Spleen (tissue), 11 donors: ENCODE results near the gene VRK3. TPM values are rescaled to one million over a fixed set of nuclear protein-coding genes. Genes with fewer than 3 reads are reported as not detected.

Experiments
- DNase-seq: peaks from one replicate; pipeline ENCODE4 v3.0.0-alpha.2; 2020
- H3K27ac ChIP-seq, 8 donors: fragments of 200-600 bp; sonication (generic) in 7 of 8; 1 replicate in 4 of 8; 2 replicates in 4 of 8; pipeline versions ENCODE4 v1.5.0 to v1.8.0; 2016 to 2021; ENCODE audit warnings: inconsistent platforms in 4 of 8, mild to moderate bottlenecking in 4 of 8, moderate library complexity in 1 of 8
- H3K27me3 ChIP-seq, 7 donors: fragments of 200-600 bp; sonication (generic) in 6 of 7; replicated peaks in 1 of 7; 1 replicate in 4 of 7; 2 replicates in 3 of 7; pipeline versions ENCODE4 v1.5.0 to v1.8.0; 2016 to 2021; ENCODE audit warnings: inconsistent platforms in 3 of 7, mild to moderate bottlenecking in 1 of 7
- H3K36me3 ChIP-seq, 6 donors: fragments of 200-600 bp; sonication (generic) in 5 of 6; 1 replicate in 4 of 6; 2 replicates in 2 of 6; pipeline versions ENCODE4 v1.5.0 to v1.8.0; 2016 to 2021; ENCODE audit warnings: inconsistent platforms in 2 of 6
- H3K4me1 ChIP-seq, 6 donors: fragments of 200-600 bp; sonication (generic) in 5 of 6; 1 replicate in 3 of 6; 2 replicates in 3 of 6; pipeline versions ENCODE4 v1.5.0 to v1.8.0; 2016 to 2021; ENCODE audit warnings: inconsistent platforms in 3 of 6
- H3K4me3 ChIP-seq, 8 donors: fragments of 200-600 bp; sonication (generic) in 7 of 8; 1 replicate in 4 of 8; 2 replicates in 4 of 8; pipeline versions ENCODE4 v1.5.0 to v1.8.0; 2016 to 2021; ENCODE audit warnings: inconsistent platforms in 4 of 8, mild to moderate bottlenecking in 4 of 8, moderate library complexity in 2 of 8
- H3K9me3 ChIP-seq, 8 donors: fragments of 200-600 bp; sonication (generic) in 7 of 8; 1 replicate in 4 of 8; 2 replicates in 4 of 8; pipeline versions ENCODE4 v1.5.0 to v1.8.0; 2016 to 2021; ENCODE audit warnings: inconsistent platforms in 4 of 8
- CTCF ChIP-seq, 11 experiments: fragments of 200-600 bp in 7 of 11; fragments of 450-650 bp in 4 of 11; sonication (generic) in 4 of 11; IDR thresholded peaks in 8 of 11; conservative IDR thresholded peaks in 3 of 11; 1 replicate in 7 of 11; 2 replicates in 4 of 11; pipeline versions ENCODE4 v1.4.0 to v1.8.0; 2016 to 2021; ENCODE audit warnings: antibody characterized with exemption in 11 of 11, inconsistent platforms in 4 of 11, mild to moderate bottlenecking in 1 of 11
- POLR2A ChIP-seq, 3 donors: fragments of 450-650 bp; IDR thresholded peaks; one replicate each; pipeline ENCODE4 v1.5.1; 2017; ENCODE audit warnings: antibody characterized with exemption in 3 of 3, mild to moderate bottlenecking in 1 of 3
- POLR2AphosphoS5 ChIP-seq, 3 donors: sonication (generic); formaldehyde crosslinking; IDR thresholded peaks; one replicate each; pipeline ENCODE4 v1.5.1; 2017; ENCODE audit warnings: antibody characterized with exemption in 3 of 3
- WGBS, 5 donors: extraction: QIAGEN DNeasy Blood & Tissue Kit in 3 of 5; methylation state at CpG; one replicate each; pipeline versions ENCODE4 v1.1.5 to v1.1.7; 2013 to 2018; 5-methylcytosine and 5-hydroxymethylcytosine counted together
- intact Hi-C: fragments of 100-400 bp; cut with DNase I; formaldehyde crosslinking; loops from one replicate; pipeline ENCODE4 v1.15.0; 2023; ENCODE audit warnings: low total_unique reads
- polyA plus RNA-seq, 3 donors: library from polyadenylated mRNA; stranded (reverse); fragments of 200-250 nt; gene quantifications; one replicate each; pipeline ENCODE4 v1.2.1, GENCODE V29; 2013
- total RNA-seq, 7 donors: library from RNA; depleted of rRNA in 3 of 7; stranded (reverse); fragments of >200 nt in 3 of 7; fragmentation: NEBNext Ultra II Directional in 4 of 7; extraction: Animal tissue kit (Norgen Biotek cat#: 25700) in 4 of 7; gene quantifications; one replicate each; pipeline versions ENCODE4 v1.1.0 to v1.2.1, GENCODE V29; 2016 to 2021
- donor health status: healthy with polysubstance abuse.
- donor health status: DM: no; HTN: no; CAD: no; lungs with moderate emphysema.
- donor health status: DM: no; HTN: no; CAD: no.
- donor health status: Bipolar disorder and iron deficiency.
- donor health status: healthy.
- donor health status: DM: no; HTN: no; CAD: no.
- donor health status: DM: yes; HTN: yes; CAD: no.

VRK3 gene
- total and polyA plus RNA-seq, 10 donors = 17.0 to 60.8 (median 49.7) TPM

- TF ChIP-seq CTCF (IDR thresholded peaks at IDR 0.05 in 8 of 11, conservative IDR thresholded peaks at IDR 0.05 in 3 of 11) (no peak), POLR2AphosphoS5 (IDR thresholded peaks at IDR 0.05) (no peak), POLR2A (IDR thresholded peaks at IDR 0.05) (no peak)
- intact Hi-C loops = no loop called here
- peaks cover 0 to 4% (median 0%) of the 10 kb centered on the region in 7 donors for H3K27me3 ChIP-seq
- DNase-seq = no peak
- H3K4me3 ChIP-seq = no peak overlapping the region
- no peaks in the 10 kb centered on the region for H3K9me3 ChIP-seq
- no peak overlapping the region for H3K27ac ChIP-seq
- peaks cover 9 to 37% (median 17%) of the 10 kb centered on the region in 6 donors for H3K4me1 ChIP-seq
- 83 to 94% (median 88%) methylated on average over 5 of the region's 5 CpGs for WGBS, 5 donors
- peaks cover 0 to 1% (median 0%) of the 10 kb centered on the region in 6 donors for H3K36me3 ChIP-seq
These were observed 84.7 kb downstream of the VRK3 start for GRCh38 chr19:49940482-49940791.

GRCh38 chr19:49939721-49940481, 85.3 kb downstream of the VRK3 start:
- TF ChIP-seq CTCF (IDR thresholded peaks at IDR 0.05 in 8 of 11, conservative IDR thresholded peaks at IDR 0.05 in 3 of 11) (no peak), POLR2AphosphoS5 (IDR thresholded peaks at IDR 0.05) (peak in 2 of 3 donors; percentile 41 to 48), POLR2A (IDR thresholded peaks at IDR 0.05) (no peak)
- intact Hi-C loops = loop anchor here (5.0 kb wide), 1 partner anchor 42 kb away; no protein-coding TSS in a partner anchor
- peak; percentile 48 for DNase-seq
- H3K9me3 ChIP-seq = no peaks in the 10 kb centered on the region
- WGBS, 5 donors = 71 to 81% (median 72%) methylated on average over 7 of the region's 7 CpGs
- no peak overlapping the region for H3K27ac ChIP-seq
- peaks cover 0 to 4% (median 0%) of the 10 kb centered on the region in 7 donors for H3K27me3 ChIP-seq
- no peak overlapping the region for H3K4me3 ChIP-seq
- H3K36me3 ChIP-seq = no peaks in the 10 kb centered on the region
- peaks cover 9 to 34% (median 17%) of the 10 kb centered on the region in 6 donors for H3K4me1 ChIP-seq

- DNase-seq = peak; percentile 47
- Histone ChIP-seq H3K9me3 (no peaks in the 10 kb centered on the region), H3K36me3 (no peaks in the 10 kb centered on the region), H3K4me1 (peaks cover 9 to 31% (median 15%) of the 10 kb centered on the region in 6 donors), H3K27ac (no peak overlapping the region), H3K27me3 (peaks cover 0 to 4% (median 0%) of the 10 kb centered on the region in 7 donors), H3K4me3 (no peak overlapping the region)
- TF ChIP-seq POLR2A (IDR thresholded peaks at IDR 0.05) (no peak), CTCF (IDR thresholded peaks at IDR 0.05 in 8 of 11, conservative IDR thresholded peaks at IDR 0.05 in 3 of 11) (no peak), POLR2AphosphoS5 (IDR thresholded peaks at IDR 0.05) (no peak)
- 60 to 76% (median 71%) methylated on average over 4 of the region's 4 CpGs for WGBS, 5 donors
- intact Hi-C loops = loop anchor here (5.0 kb wide), 1 partner anchor 44 kb away; no protein-coding TSS in a partner anchor
These were observed 86.5 kb downstream of the VRK3 start for GRCh38 chr19:49938662-49939061.

GRCh38 chr19:49937750-49938381, 87.3 kb downstream of the VRK3 start:
- peak; percentile 94 for DNase-seq
- no peaks in the 10 kb centered on the region for H3K9me3 ChIP-seq
- H3K27ac ChIP-seq = peak overlapping the region in 4 of 8 donors; percentile 30 to 57 (median 39)
- H3K4me1 ChIP-seq = peaks cover 9 to 38% (median 15%) of the 10 kb centered on the region in 6 donors
- intact Hi-C loops = loop anchor here (5.0 kb wide), 1 partner anchor 44 kb away; no protein-coding TSS in a partner anchor
- no peak for TF ChIP-seq POLR2A (IDR thresholded peaks at IDR 0.05)
- peak; percentile 84 to 96 (median 92) for TF ChIP-seq CTCF (IDR thresholded peaks at IDR 0.05 in 8 of 11, conservative IDR thresholded peaks at IDR 0.05 in 3 of 11)
- TF ChIP-seq POLR2AphosphoS5 (IDR thresholded peaks at IDR 0.05) = peak; percentile 51 to 79 (median 64)
- peak overlapping the region in 4 of 8 donors; percentile 16 to 57 (median 28) for H3K4me3 ChIP-seq
- H3K27me3 ChIP-seq = peaks cover 0 to 4% (median 0%) of the 10 kb centered on the region in 7 donors
- 17 to 23% (median 19%) methylated on average over 27 to 35 of the region's 35 CpGs for WGBS, 5 donors
- H3K36me3 ChIP-seq = peaks cover 0 to 5% (median 0%) of the 10 kb centered on the region in 6 donors
